ENCODE measurements around the gene C15orf40. TPM values are rescaled to one million over a fixed set of nuclear protein-coding genes. Genes with fewer than 3 reads are reported as not detected.

Gene C15orf40
- total and polyA plus RNA-seq, 2 of the 13 experiments (the other 11 are each of a cell fraction or from before 2014, with no cell fraction given): 24.0 to 26.3 TPM

DNA sequence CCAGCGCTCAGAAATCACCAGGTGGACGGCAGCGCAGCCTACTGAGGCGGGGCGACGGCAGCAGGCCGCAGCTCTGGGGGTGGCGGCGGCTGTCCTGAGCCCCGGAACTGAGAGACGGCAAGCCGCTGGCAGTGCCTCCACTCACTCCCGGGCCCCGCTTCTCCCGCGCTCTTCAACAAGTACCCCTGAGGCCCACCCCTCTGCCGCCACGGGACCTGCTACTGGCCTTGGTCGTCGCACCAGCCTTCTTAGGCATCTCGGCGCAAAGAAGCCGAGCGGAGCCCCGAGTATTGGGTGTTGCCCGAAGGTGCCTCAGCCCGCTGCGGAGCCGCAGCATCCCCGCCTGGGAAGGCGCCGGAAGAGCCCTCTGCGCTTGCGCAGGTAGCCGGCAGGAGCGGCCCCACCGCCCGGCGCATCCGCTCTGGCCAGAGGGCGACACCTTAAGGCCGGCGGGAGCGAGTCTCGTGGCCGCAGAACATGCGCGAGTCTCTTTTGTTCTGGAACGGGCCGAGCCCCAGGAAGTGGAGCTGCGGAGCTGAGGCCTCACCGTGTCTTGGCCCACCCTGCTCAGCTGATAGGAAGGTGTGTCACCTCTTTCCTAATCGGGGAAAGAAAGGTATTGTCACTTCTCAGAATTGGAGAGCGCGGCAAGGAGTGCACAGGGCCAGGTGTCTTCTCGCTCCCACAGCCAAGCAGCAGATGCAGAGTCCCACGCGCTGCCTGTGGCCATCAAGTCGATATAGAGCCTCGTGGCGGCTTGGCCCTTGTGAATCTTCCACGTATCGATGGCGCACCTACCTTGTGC, at the start of gene C15orf40 (continued):
- no peak for TF ChIP-seq ZNF878 (CRISPR knock-in tag; IDR thresholded peaks at IDR 0.05)
- peak; percentile 76 for TF ChIP-seq ZNF605 (CRISPR knock-in tag; IDR thresholded peaks at IDR 0.05)
- peak; percentile 90 for TF ChIP-seq NFKB2 (CRISPR knock-in tag; IDR thresholded peaks at IDR 0.05; ENCODE audit: borderline replicate concordance)
- TF ChIP-seq, protein P1, sequence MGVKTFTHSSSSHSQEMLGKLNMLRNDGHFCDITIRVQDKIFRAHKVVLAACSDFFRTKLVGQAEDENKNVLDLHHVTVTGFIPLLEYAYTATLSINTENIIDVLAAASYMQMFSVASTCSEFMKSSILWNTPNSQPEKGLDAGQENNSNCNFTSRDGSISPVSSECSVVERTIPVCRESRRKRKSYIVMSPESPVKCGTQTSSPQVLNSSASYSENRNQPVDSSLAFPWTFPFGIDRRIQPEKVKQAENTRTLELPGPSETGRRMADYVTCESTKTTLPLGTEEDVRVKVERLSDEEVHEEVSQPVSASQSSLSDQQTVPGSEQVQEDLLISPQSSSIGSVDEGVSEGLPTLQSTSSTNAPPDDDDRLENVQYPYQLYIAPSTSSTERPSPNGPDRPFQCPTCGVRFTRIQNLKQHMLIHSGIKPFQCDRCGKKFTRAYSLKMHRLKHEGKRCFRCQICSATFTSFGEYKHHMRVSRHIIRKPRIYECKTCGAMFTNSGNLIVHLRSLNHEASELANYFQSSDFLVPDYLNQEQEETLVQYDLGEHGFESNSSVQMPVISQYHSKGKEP (CRISPR knock-in tag; IDR thresholded peaks at IDR 0.05): no peak
- TF ChIP-seq HIVEP1 (CRISPR knock-in tag; IDR thresholded peaks at IDR 0.05): no peak; the same call in 1 of the 2 replicates
- peak; percentile 89 for TF ChIP-seq ZNF331 (CRISPR knock-in tag; IDR thresholded peaks at IDR 0.05)
- TF ChIP-seq SOX5 (CRISPR knock-in tag; IDR thresholded peaks at IDR 0.05; ENCODE audit: borderline replicate concordance): peak; percentile 68; the same call in 1 of the 2 replicates
- TF ChIP-seq, protein P2, sequence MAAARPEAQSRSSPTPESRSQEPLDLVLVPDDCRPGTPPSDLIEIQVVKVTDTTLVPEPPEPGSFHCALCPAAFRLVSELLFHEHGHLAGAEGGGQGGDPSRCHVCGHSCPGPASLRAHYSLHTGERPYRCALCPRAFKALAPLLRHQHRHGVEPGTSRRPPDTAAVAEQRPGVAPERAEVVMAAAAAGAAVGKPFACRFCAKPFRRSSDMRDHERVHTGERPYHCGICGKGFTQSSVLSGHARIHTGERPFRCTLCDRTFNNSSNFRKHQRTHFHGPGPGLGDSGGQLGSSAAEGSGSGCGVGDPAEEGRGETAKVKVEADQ (CRISPR knock-in tag; IDR thresholded peaks at IDR 0.05; ENCODE audit: borderline replicate concordance): no peak
- TF ChIP-seq, protein P3, sequence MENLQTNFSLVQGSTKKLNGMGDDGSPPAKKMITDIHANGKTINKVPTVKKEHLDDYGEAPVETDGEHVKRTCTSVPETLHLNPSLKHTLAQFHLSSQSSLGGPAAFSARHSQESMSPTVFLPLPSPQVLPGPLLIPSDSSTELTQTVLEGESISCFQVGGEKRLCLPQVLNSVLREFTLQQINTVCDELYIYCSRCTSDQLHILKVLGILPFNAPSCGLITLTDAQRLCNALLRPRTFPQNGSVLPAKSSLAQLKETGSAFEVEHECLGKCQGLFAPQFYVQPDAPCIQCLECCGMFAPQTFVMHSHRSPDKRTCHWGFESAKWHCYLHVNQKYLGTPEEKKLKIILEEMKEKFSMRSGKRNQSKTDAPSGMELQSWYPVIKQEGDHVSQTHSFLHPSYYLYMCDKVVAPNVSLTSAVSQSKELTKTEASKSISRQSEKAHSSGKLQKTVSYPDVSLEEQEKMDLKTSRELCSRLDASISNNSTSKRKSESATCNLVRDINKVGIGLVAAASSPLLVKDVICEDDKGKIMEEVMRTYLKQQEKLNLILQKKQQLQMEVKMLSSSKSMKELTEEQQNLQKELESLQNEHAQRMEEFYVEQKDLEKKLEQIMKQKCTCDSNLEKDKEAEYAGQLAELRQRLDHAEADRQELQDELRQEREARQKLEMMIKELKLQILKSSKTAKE (CRISPR knock-in tag; IDR thresholded peaks at IDR 0.05; ENCODE audit: borderline replicate concordance): peak; percentile 28; the same call in 1 of the 2 replicates
- TF ChIP-seq RBM22 (optimal IDR thresholded peaks at IDR 0.05; ENCODE audit: low read length): no peak
- no peak for TF ChIP-seq NFYC (CRISPR knock-in tag; IDR thresholded peaks at IDR 0.05)
- TF ChIP-seq, protein P4, sequence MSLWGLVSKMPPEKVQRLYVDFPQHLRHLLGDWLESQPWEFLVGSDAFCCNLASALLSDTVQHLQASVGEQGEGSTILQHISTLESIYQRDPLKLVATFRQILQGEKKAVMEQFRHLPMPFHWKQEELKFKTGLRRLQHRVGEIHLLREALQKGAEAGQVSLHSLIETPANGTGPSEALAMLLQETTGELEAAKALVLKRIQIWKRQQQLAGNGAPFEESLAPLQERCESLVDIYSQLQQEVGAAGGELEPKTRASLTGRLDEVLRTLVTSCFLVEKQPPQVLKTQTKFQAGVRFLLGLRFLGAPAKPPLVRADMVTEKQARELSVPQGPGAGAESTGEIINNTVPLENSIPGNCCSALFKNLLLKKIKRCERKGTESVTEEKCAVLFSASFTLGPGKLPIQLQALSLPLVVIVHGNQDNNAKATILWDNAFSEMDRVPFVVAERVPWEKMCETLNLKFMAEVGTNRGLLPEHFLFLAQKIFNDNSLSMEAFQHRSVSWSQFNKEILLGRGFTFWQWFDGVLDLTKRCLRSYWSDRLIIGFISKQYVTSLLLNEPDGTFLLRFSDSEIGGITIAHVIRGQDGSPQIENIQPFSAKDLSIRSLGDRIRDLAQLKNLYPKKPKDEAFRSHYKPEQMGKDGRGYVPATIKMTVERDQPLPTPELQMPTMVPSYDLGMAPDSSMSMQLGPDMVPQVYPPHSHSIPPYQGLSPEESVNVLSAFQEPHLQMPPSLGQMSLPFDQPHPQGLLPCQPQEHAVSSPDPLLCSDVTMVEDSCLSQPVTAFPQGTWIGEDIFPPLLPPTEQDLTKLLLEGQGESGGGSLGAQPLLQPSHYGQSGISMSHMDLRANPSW (CRISPR knock-in tag; IDR thresholded peaks at IDR 0.05; ENCODE audit: borderline replicate concordance): no peak
- peak; percentile 13; the same call in 1 of the 2 replicates for TF ChIP-seq ARNTL (CRISPR knock-in tag; IDR thresholded peaks at IDR 0.05)
- 0 out of 2 replicates have a peak, but pooled peaks have one; percentile 65 for TF ChIP-seq ZNF335 (CRISPR knock-in tag; IDR thresholded peaks at IDR 0.05)
- TF ChIP-seq IRF2 (CRISPR knock-in tag; IDR thresholded peaks at IDR 0.05): peak; percentile 93
- TF ChIP-seq, protein P5, sequence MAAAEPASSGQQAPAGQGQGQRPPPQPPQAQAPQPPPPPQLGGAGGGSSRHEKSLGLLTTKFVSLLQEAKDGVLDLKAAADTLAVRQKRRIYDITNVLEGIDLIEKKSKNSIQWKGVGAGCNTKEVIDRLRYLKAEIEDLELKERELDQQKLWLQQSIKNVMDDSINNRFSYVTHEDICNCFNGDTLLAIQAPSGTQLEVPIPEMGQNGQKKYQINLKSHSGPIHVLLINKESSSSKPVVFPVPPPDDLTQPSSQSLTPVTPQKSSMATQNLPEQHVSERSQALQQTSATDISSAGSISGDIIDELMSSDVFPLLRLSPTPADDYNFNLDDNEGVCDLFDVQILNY (CRISPR knock-in tag; conservative IDR thresholded peaks at IDR 0.05): no peak
- TF ChIP-seq, protein P6, sequence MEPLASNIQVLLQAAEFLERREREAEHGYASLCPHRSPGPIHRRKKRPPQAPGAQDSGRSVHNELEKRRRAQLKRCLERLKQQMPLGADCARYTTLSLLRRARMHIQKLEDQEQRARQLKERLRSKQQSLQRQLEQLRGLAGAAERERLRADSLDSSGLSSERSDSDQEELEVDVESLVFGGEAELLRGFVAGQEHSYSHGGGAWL (CRISPR knock-in tag; IDR thresholded peaks at IDR 0.05): peak; percentile 78; the same call in 1 of the 2 replicates
- peak; percentile 88; the same call in 1 of the 2 replicates for TF ChIP-seq MYNN (CRISPR knock-in tag; IDR thresholded peaks at IDR 0.05; ENCODE audit: low read depth)
- TF ChIP-seq, protein P7, sequence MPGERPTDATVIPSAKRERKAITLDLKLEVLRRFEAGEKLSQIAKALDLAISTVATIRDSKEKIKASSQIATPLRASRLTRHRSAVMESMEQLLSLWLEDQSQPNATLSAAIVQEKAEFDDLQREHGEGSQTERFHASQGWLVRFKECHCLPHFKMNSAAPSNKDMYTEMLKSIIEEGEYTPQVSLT (CRISPR knock-in tag; IDR thresholded peaks at IDR 0.05; ENCODE audit: borderline replicate concordance, low read depth): no peak

All from HepG2 (cell line).